ENCODE measurements around the gene KCNK3.

DNA sequence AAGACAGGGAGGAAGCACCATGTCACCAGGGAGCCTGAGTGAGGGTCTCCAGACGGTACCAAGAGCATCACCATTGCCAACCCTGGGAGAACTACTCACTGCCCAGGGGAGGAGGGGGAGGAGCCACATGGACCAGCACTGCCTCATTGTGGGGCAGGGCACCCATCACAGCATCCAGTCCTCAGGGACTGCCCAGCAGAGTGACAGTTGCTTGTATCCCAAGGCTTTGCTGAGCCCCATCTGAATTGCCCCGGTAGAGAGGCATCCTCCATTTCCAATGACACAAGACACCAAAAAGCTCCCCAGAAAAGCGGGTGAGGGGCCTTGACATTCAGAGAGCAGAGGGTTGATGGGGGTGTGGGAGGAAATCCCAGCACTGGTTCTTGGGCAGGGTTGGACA lies 44.5 kb upstream of the KCNK3 start:
- TF ChIP-seq POLR2A (IDR thresholded peaks at IDR 0.05; ENCODE audit: low read depth, low read length), result no peak
- TF ChIP-seq, protein P1, sequence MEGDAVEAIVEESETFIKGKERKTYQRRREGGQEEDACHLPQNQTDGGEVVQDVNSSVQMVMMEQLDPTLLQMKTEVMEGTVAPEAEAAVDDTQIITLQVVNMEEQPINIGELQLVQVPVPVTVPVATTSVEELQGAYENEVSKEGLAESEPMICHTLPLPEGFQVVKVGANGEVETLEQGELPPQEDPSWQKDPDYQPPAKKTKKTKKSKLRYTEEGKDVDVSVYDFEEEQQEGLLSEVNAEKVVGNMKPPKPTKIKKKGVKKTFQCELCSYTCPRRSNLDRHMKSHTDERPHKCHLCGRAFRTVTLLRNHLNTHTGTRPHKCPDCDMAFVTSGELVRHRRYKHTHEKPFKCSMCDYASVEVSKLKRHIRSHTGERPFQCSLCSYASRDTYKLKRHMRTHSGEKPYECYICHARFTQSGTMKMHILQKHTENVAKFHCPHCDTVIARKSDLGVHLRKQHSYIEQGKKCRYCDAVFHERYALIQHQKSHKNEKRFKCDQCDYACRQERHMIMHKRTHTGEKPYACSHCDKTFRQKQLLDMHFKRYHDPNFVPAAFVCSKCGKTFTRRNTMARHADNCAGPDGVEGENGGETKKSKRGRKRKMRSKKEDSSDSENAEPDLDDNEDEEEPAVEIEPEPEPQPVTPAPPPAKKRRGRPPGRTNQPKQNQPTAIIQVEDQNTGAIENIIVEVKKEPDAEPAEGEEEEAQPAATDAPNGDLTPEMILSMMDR (IDR thresholded peaks at IDR 0.05; ENCODE audit: extremely low read depth in 1 of 2, insufficient read depth in 1 of 2, low read depth in 1 of 2, low read length in 2 of 2), result no peak
- no peak for TF ChIP-seq GATA2 (IDR thresholded peaks at IDR 0.05; ENCODE audit: insufficient read depth, insufficient read length, low read depth, low read length)
- no peak for TF ChIP-seq EZH2 (IDR thresholded peaks at IDR 0.05; ENCODE audit: borderline replicate concordance, low read depth, low read length, severe bottlenecking)
- TF ChIP-seq, protein P2, sequence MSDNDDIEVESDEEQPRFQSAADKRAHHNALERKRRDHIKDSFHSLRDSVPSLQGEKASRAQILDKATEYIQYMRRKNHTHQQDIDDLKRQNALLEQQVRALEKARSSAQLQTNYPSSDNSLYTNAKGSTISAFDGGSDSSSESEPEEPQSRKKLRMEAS (IDR thresholded peaks at IDR 0.05; ENCODE audit: insufficient read depth, insufficient read length), result no peak

Measured in endothelial cell of umbilical vein (primary cell).